Stimulated activated CD4-positive, alpha-beta T cell treated with anti-CD3 and anti-CD28 coated beads, TNF-alpha, amount 100 ng/mL, for 48 hours (primary cell): ENCODE measurements around the gene KIAA0825.

Experiments used
- DNase-seq, 3 donors: peaks; one replicate each; pipeline ENCODE4 v3.0.0-alpha.2; 2020; ENCODE audit warnings: low read depth in 3 of 3

KIAA0825 gene

DNA sequence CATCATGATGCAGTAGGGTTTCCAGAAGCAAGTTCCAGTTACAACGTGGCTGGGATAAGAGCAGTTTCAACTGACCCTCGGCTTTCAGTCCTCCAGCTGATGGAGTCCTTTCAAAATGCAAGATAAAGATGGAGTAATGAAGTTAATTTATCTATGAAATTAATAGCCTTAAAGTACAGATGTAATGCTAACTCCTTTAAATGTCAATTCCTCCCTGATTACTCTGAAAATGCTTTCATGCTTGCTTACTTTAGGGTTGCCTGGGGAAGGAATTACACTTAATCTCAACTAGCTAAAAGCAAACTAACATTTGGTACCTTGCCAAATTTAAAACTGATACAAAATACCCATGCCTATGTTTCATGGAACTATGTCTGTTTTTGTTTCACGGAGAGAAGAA, 178.4 kb downstream of the KIAA0825 start:
- no peak for DNase-seq

DNA sequence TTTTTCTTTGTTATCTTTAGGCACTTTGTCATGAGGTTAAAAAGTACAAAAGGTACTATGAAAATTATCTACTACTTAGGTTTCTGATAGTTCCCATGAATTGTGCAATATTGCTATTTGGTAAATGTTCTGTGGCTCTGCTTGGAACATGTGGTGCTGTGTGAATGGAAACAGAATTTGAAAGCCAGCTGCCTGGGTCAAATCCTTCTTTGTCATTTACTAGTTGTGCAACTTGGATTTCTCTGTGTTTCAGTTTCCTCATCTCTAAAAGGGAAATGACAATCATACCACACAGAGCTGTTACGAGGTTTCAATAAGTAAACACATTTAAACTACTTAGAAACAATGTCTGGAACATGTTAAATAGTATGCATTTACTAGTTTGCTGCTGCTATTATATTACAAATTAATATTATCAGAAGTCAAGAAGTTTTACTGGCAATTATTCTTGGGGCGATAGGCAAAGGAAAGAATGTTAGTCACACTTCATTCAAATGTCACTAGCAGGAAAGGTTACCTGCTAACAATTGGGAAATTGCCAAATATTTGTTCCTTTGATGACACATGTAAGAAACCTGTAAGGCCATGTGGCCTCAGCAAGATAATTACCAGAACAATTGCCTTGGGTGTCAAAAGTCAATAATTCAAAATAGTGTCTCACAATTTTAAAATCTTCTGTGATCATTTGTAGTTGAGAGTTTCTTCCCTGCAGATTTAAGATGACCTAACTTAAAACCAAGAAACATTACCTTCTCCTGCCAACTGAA, 184.8 kb downstream of the KIAA0825 start:
- no peak for DNase-seq

DNA sequence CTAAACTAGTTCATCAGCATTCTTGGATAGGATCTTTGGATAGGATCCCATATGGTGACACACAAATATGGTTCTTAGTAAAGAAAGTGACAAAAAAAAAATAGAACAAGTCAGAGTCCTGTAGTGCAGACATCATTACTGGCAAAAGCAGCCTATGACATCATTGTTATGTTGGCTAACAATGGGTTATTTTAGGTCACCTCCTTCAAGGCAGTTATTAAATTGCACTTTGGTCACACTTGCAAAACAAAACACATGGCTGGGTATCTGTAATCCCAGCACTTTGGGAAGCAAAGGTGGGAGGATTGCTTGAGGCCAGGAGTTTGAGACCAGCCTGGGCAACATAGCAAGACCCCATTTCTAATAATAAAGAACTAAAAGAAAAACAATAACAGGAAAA, 185.9 kb downstream of the KIAA0825 start:
- DNase-seq: no peak

DNA sequence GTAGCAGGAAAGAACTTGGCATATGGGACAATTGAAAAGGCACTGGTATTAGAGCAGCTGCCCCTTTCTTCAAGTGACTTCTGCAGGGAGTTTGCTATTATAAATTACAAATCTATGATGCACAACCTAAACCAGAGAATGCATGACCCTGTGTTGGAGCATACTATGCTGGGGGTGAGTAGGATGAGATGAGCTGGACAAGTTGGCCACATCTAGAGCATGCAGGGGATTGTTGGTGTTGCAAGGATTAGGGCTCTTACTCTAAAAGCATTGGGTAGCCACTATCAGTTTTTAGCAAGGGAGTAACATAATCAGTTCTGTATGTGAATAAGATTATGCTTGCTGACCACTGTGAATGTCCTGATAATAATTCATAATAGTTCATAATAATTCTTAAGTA, 186.7 kb downstream of the KIAA0825 start:
- DNase-seq: no peak

DNA sequence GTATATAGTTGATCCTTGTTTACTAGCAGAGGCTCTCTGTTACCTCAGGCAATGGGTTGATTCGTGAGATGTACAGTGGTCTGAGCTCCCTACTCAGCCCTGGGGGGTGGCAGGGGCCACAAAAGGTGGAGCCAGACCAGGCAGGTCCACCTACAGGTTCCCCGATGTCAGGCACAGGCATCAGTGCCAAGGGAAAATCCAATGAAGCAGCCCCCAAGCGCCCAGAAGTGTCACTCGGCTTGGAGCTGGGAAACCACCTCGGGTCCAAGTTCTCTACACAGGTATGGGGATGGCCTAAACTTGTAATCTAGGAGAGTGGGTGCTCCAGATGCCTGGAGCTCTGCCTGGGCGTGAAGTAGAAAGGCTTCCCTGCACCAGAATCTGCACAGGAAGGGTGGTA, 188.8 kb downstream of the KIAA0825 start:
- DNase-seq: no peak

DNA sequence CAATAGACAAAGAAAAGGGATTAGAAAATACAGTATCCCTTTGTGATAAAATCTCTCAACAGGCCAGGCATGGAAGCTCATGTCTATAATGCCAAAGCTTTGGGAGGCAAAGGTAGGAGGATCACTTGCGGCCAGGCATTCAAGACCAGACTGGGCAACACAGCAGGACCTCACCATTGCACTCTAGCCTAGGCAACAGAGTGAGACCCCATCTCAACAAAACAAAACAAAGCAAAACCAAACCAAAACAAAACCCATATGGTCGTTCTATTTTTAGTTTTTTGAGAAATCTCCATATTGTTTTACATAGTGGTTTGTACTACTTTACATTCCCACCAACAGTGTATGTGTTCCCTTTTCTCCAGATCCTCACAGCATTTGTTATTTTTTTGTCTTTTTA, 193.0 kb downstream of the KIAA0825 start:
- DNase-seq: no peak

DNA sequence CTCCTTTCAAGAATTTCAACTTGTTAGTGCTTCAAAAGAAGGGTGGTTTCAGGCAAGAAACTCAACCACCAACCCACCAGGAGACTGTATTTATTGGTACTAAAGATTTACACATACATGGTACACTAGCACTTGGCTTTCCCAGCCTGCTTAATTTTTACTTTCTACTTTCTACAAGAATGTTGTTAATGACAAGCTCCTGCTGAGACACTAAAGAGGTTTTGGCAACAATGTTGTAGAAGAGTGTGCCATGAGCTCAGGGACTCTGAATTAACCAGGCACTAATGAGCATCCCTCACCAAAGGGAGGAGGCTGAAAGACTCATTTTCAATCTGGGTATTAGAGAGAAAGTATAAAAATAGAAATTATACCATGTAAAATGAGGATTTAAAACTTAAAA, 195.0 kb downstream of the KIAA0825 start:
- DNase-seq: no peak

DNA sequence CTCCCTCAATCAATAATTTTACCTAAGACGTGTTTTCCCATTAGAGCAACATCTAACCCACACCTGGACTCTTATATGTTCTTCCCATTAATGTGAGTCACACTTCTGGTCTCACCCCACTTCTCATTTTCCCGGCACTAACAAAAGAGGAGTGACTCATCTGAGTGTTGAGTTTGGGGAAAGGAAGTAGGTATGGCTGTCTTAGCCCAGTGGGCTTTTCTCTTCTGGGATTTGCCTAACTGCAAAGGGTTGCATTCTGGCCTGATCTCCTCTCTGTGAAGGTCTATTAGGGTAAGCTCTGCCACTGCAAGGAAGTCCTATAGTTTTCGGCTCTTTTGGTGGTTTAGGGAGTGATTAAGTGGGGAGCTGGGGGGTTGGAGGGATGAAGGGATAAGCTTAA, 195.6 kb downstream of the KIAA0825 start:
- no peak for DNase-seq

DNA sequence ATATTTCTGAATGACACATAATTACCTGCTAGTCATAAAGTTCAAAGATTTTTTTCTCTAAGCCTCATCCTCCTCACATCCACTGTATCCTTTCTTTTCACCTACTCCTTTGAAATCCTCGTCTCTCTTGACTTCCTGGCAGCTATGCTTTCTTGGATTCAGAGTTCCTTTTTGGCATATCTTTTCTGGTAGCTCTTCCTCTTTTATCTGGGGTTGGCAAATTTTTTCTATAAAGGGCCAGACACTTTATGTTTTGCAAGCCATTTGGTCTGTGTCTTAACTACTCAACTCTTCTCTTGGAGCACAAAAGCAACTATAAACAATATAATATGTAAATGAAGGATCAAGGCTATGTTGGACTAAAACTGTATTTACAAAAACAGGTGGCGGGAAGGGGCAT, 197.5 kb downstream of the KIAA0825 start:
- no peak for DNase-seq

DNA sequence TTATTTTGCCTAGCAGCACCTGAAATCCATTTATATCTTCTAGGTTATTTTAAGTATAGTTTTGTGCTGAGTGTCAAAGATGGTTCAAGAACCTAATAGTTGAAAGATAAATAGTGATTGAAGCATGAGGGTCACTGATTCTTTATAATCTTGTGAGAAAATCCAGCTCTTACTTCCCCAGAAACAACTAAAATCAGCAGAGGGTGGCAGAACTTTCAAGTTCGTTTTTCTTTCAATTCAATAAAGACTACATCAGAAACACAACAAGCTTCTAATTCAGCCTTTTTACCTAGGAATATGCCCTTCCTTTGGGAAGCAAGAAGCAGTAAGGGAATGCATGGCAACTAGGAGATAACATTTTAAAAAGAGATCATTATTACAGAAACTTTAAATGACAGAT, 202.6 kb downstream of the KIAA0825 start:
- DNase-seq: no peak

DNA sequence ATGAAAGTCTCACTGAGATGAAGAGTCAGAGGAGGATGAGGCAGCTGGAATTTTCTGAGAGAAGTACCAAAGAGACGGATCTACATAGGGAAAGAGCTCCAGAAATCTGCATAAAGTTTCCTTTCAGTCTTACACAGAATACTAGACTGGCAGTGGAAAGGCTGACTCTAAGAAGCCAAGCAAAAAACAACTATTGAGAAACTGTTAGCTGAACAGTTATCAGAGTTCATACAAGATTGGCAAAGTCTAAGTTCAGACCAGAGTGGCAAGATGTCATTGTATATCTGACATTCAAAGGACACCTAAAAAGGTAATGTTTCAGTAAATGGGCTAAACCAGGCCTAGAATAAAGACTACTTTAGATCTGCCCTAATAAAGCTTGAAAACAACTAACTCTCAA, 209.0 kb downstream of the KIAA0825 start:
- DNase-seq: no peak

DNA sequence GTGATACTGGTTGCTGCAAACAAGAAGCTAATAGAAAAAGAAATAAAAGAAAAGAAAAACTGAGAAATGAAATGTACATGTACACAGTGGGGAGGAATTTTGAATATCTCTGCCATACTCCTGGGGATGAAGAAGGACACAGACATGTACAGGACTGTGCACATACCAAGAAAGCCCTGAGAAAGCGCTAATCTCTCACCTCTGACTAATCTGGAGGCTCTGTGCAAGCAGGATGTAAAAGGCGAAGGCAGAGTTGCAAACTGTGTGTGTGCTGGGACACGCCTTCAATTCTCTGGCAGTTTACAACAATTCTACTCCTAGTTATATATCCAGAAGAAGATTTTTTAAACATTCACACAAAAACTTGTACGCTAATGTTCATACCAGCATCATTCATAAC, 211.4 kb downstream of the KIAA0825 start:
- no peak for DNase-seq

DNA sequence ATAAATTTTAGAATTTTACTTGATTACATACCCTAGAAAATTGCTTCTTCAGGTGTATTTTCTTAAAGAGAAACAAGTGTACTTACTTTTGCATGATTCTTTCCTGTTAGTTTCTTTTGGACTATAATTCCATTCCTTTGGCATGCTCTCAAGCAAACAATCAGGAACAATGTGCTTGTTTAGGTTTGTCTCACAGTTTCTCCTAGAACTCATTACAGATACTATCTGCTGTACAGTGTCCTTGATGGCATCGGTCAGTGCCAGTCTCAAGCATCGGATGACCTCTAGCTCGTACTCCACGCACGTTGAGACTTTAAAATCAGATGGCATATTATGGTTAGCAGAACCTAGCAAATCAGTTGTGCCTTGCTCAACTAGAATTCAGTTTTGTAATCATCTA, 214.9 kb downstream of the KIAA0825 start:
- DNase-seq: no peak

DNA sequence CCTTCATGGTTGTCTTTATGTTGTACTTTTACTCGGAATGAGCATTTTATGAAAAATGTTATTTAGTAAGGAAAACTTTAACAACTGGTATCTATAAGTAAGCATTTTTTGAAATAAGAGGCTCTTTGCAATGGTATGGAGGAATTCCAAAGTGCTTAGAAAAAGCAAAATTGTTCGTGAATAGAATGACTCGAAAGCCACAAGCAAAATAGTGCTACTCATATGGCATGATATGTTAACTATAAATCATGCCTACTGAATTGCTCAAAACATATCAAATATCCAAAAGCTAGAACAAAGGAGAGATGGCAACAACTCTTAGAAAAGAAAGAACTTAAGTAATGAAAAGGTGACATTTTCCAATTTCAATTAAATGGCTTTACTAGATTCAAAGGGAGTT, 216.3 kb downstream of the KIAA0825 start:
- no peak for DNase-seq

DNA sequence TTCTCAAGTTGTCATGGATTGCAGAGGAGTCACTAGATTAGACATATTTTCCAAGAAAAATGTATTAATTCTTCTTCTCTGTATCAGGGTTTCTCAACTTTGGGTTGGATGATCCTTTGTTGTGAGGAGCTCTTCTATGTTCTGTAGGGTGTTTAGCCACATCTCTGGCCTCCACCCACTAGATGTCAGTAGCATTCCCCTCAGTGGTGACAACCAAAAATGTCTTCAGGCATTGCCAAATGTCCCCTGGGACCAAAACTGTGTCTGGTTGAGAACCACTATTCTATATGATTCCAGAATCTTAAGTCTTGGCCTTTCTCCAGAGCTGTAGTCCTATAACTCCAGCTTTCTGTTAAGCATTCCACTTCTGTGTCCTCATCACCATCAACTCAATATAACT, 220.9 kb downstream of the KIAA0825 start:
- DNase-seq: no peak

DNA sequence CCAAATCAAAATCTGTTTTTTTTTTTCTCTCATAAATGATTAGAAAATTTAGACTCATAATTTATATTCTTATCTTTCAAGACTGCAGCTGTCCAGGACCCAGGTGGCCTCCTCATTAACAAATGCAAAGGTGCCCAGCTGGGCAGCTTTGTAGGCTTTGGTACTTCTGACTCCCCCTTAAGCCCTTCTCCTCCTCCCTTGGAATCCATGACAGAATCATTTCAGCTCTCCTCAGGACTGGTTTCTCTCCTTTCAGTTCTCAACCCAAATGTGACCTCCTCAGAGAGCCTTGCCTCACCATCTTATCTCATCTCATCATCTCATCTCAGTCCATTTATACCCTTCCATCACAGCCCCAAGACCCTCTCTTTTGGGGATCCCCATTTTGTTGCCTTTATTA, 221.7 kb downstream of the KIAA0825 start:
- no peak for DNase-seq

DNA sequence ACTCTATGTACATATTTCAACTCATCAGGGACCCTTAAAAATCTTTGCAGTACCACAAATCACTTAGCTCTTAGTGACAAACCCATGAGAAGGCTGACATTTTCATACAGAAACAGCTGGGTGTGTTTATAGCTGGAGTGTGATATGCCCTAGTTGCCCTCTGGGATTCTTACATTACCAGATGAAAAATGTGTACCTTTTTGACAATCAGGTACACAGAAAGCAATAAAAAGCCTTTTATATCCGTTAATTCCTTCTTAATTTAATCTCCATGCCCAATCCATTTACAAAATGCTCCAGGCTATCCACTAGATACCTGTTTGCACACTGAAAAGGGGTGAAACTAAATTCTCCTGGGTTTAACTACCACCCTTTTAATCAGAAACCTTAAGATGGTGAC, 222.9 kb downstream of the KIAA0825 start:
- DNase-seq: no peak

DNA sequence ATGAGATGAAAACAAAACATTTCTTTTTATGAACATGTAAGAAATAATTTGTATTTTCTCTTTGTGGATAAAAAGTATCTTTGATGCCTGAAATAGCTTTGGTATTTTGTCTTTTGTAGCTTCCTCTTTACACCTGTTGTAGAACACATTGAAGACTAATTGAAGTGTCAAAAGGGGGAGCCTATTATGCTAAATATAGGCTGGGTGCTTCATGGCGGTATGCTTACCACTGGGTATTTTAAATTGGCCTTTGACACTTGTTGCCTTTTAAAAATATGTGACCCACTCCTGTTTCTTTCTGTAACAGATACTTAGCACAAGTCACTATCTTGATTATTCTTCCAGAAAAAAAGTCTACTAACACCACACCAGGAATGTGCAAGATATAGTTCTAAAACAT, 226.4 kb downstream of the KIAA0825 start:
- no peak for DNase-seq

DNA sequence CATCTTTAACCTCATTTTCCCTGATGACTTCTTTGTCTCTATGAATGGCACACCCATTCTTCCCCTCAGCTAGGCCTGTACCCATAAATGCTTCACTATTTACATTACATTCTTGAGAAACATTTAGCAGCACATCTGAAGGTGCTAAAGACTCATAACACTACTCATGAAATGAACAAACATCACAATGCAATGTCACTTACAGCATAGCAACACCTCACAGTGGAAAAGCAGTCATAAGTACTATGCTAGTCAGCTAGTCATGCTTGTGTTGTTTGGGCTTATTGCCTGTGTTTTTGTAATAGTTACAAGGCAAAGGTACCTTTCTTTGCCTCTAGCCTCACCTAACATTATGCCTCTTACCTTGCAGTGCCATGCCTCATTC, 228.9 kb downstream of the KIAA0825 start:
- no peak for DNase-seq

DNA sequence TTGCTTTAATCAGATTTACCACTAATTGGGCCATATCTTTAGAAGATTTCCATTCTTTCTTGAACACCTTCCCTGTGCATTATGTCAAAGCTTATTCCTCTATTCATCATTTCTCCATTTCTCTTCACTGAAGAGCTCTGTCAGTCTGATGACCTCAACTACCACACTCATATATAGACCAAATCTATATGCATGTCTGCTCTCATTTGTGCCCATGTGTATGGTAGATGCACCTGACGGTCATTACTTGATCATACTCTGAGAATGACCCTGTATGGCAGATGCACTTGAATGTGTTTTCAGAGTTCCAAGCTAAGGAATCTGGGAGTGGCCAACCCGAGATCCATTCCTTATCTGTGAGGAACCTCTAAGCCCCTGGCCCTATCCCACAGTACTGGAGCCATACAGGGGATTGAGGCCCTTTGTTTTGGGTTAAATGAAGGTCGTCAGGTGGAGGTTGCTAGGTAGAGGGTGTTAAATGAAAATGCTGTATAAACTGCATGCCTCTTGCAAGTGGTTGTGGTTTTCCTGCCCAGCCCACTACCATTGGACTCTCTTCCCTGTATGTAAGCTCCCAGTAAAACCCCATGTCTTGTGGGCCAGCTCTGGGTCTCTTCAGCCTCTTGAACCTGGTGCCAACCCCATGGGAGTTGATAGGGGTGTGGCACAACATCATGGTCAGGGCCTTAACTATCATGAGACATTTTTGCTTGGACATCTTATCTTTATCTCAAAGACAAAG, 229.5 kb downstream of the KIAA0825 start:
- no peak for DNase-seq

DNA sequence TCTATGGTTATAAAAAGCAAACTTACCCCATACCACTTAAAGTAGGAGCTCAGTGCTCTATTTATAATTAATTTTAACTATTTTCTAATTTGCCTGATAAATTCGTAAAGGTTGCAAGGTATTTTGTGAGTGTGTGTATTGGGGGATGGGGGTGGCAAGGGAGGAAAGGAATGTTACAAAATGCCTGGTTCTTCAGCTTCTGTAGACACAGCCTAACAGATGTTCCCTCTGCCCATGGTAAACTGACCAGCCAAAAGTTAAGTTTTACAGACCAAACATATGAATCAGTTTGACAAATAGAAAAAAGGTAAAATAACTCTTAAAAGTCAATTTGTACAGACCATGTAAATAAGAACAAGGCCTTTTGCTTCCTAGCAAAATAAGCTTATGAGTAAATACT, 232.6 kb downstream of the KIAA0825 start:
- DNase-seq: no peak

DNA sequence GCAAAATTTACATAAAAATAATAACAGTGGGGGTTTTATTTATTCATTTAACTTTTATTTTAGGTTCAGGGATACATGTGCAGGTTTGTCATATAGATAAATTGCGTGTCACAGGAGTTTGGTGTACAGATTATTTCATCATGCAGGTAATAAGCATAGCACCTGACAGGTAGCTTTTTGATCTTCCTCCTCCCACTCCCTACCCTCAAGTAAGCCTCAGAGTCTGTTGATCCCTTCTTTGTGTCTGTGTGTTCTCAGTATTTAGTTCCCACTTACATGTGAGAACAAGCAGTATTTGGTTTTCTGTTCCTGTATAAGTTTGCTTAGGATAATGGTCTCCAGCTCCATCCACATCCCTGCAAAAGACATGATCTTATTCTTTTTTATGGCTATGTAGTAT, 240.3 kb downstream of the KIAA0825 start:
- DNase-seq: no peak

DNA sequence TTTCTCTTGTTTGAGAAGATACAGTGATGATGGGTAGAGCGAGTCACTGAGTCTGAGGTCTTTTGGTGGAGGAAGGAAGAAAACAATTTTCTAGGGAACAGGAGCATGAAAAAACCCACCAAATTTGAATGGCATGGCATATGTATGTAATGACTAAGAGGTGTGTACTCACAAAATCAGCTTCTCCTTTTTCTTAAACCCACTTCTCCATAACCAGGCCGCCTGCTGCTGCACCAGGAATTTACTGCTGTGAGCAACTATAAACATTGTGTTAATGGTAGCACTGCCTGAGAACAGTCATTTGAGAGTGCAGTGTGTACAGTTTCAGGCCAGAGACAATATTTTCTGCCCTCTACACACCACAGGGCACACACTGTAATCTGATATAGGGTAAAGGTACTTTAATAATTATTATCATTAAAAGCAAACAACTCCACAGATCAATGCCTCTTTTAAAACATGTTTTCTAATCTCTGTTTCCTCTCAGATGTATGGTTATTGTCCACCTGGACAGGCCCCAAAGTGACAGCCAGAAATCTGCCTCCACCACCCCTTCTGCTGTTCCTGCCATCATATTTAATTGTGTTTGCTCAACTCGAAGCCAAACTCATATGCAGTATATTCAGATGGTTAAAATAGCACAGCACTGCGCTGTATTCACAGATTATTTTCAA, 241.6 kb downstream of the KIAA0825 start:
- no peak for DNase-seq
